ENCODE results near the gene JPH2. TPM values are rescaled to one million over a fixed set of nuclear protein-coding genes. Genes with fewer than 3 reads are reported as not detected.
A peak's percentile ranks its signal among the peaks of the same experiment; 100 is the strongest.

The JPH2 gene
- total RNA-seq, 1 experiment from 2014 or later = 0.17 TPM

GRCh38 chr20:44115762-44116644, 71.0 kb downstream of the JPH2 start:
- Histone ChIP-seq H3K27ac (ENCODE audit: low read depth, low read length) (no peak overlapping the region), H3K79me2 (ENCODE audit: insufficient read depth, low read length) (no peaks in the 10 kb centered on the region), H3K9me2 (ENCODE audit: insufficient read depth) (no peaks in the 10 kb centered on the region), H3K27me3 (ENCODE audit: insufficient read depth, low read length) (no peaks in the 10 kb centered on the region), H3K4me2 (ENCODE audit: low read length) (peak overlapping the region; percentile 48), H3K4me1 (ENCODE audit: control insufficient read depth in 1 of 2, insufficient read depth in 2 of 2, low read length in 2 of 2) (peaks cover 3 to 4% of the 10 kb centered on the region in 2 experiments; a peak in 2 of 4 replicates), H3K4me3 (replicated peaks in 1 of 2; ENCODE audit: low read depth in 1 of 2, low read length in 2 of 2) (no peak overlapping the region), H2AFZ (ENCODE audit: low read depth, low read length, poor library complexity, severe bottlenecking) (peak overlapping the region; percentile 84), H3K9me3 (ENCODE audit: control insufficient read depth in 1 of 2, insufficient read depth in 1 of 2, low read depth in 1 of 2, low read length in 2 of 2) (no peaks in the 10 kb centered on the region), H3K9ac (ENCODE audit: low read length) (no peak overlapping the region), H3K36me3 (ENCODE audit: control insufficient read depth in 1 of 2, insufficient read depth in 2 of 2, low read length in 2 of 2) (no peaks in the 10 kb centered on the region), H4K20me1 (ENCODE audit: insufficient read depth) (no peaks in the 10 kb centered on the region)
- intact Hi-C loops (cut with micrococcal nuclease) = loop anchor here (1.0 to 5.0 kb wide), 4 partner anchors 74 to 346 kb away; partner anchors contain the start of gene FITM2
- ATAC-seq (peak; percentile 33), DNase-seq (ENCODE audit: low read depth, low spot score) (no peak)
- no peak for TF ChIP-seq RAD21 (IDR thresholded peaks at IDR 0.05; ENCODE audit: low read depth)
- TF ChIP-seq FOSL1 (IDR thresholded peaks at IDR 0.05; ENCODE audit: low read depth) = no peak
- no peak for TF ChIP-seq CTCF (IDR thresholded peaks at IDR 0.05 in 2 of 3, conservative IDR thresholded peaks at IDR 0.05 in 1 of 3; ENCODE audit: borderline replicate concordance in 1 of 3, insufficient read depth in 1 of 3, low read depth in 2 of 3, low read length in 2 of 3)
- no peak for TF ChIP-seq EZH2 (IDR thresholded peaks at IDR 0.05)
- TF ChIP-seq SRF (IDR thresholded peaks at IDR 0.05; ENCODE audit: low read depth) = no peak
- TF ChIP-seq CBX3 (IDR thresholded peaks at IDR 0.05; ENCODE audit: low read depth) = no peak
- no peak for TF ChIP-seq SP1 (IDR thresholded peaks at IDR 0.05; ENCODE audit: low read depth)
- no peak for TF ChIP-seq ATF3 (IDR thresholded peaks at IDR 0.05)
- no peak for TF ChIP-seq YY1 (IDR thresholded peaks at IDR 0.05; ENCODE audit: extremely low read depth, insufficient replicate concordance, low read depth, low read length)
- no peak for TF ChIP-seq POLR2A (IDR thresholded peaks at IDR 0.05; ENCODE audit: borderline replicate concordance, extremely low read depth, insufficient read depth, insufficient read length)
- no peak for TF ChIP-seq POLR2AphosphoS5 (IDR thresholded peaks at IDR 0.05; ENCODE audit: low read depth, low read length)
- no peak for TF ChIP-seq EGR1 (IDR thresholded peaks at IDR 0.05; ENCODE audit: low read depth)
- TF ChIP-seq EZH2phosphoT487 (IDR thresholded peaks at IDR 0.05; ENCODE audit: borderline replicate concordance) = no peak
- TF ChIP-seq ZFX (IDR thresholded peaks at IDR 0.05) = no peak
- no peak for TF ChIP-seq REST (IDR thresholded peaks at IDR 0.05; ENCODE audit: low read depth)
- ChIA-PET CTCF (interaction anchor here (0.6 to 6.2 kb wide), 25 partner anchors 9 to 602 kb away, joined by 3 to 197 read pairs (median 4); partner anchors contain the start of gene FITM2), RAD21 (ENCODE audit: low non-redundant PET in 1 of 2, low total read pairs in 2 of 2, uncharacterized antibody in 2 of 2, unreplicated experiment in 2 of 2) (interaction anchor here (0.5 to 1.9 kb wide), 6 partner anchors 72 to 576 kb away, joined by 3 to 24 read pairs (median 6); partner anchors contain the start of gene JPH2 (in 1 of the 2)), POLR2A (interaction anchor here (0.7 to 1.3 kb wide), 3 partner anchors 72 to 74 kb away, joined by 3 to 7 read pairs (median 4); no protein-coding TSS in a partner anchor)
- no TSS peak for BruUV-seq (replicated peaks)
